CD4-positive, alpha-beta T cell treated with Interleukin-4 for 1 hour (primary cell): ENCODE results near the gene TSPYL1.
"Not testable (repeated sequence)": the region's sequence is repeated elsewhere in the genome, so short reads cannot be mapped to it uniquely, and the experiment has no call there.

Experiments
- DNase-seq, 2 donors: peaks; one replicate each; pipeline ENCODE4 v3.0.0-alpha.2; 2020 to 2022

Gene TSPYL1

DNA sequence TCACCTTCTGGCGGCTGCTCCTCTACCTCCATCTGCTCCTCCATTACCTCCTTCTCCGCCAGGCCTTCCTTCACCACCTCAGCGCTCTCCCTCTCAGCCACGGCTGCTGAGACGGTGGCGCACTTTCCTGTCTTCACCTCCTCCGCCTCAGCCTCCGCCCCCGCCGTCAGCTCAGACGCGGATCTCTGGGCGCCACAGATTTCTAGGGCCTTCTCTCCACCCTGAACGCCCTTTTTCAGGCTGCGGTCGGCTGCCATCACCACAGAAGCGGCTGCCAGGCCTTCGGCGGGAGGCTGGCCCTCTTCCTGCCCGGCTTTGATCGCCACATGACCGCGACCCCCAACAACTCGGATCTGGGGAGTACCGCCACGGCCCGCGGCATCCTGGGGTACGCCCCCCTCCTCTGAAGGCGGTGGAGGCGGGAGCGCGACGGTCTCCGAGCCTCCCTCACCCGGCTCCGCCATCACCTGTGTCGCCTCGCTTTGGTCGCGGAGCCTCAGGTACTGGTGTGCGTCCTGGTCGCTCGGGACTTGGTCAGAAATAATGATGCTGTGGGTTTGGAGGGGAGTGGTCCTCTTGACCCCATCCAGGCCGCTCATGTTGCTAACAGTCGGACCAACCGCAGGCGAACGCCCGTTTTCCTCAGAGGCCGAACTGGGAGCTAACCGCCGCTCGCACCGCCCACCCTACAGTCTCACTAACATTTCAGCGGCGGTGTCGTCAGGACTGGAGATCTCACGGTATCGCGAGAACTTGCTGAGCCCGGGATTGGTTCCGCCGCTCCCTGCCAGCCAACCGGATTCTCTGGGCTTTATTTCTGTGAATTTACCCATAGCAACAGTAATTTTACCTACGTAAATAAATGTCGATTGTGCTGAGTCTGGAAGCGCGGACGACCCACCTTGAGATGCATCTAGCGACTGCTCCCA, at the start of gene TSPYL1:
Gene TSPYL1 (minus strand): TSS at position 699 of the 929 bp plus-strand sequence. CDS start 100 bp downstream, at position 599.
- DNase-seq = peak; percentile 97 to 98

DNA sequence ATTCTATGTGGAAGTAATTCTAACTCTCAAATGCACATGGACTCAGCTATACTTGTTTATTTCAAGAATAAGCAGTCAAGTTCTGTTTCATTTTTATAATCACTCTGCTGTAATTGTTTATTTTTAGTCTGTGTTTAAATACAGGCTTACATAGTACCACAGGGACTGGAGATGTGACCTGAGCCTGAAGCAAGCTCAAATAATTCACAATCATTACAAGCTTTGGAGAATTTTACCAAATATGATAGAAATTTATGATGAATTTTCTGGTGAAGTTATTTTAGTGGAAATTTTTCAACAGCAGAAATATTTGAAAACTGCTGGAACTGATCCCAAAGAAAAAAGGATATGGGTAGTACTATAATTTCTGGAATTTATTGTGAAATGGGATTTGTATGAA, 49.4 kb upstream of the TSPYL1 start:
- DNase-seq = no peak

DNA sequence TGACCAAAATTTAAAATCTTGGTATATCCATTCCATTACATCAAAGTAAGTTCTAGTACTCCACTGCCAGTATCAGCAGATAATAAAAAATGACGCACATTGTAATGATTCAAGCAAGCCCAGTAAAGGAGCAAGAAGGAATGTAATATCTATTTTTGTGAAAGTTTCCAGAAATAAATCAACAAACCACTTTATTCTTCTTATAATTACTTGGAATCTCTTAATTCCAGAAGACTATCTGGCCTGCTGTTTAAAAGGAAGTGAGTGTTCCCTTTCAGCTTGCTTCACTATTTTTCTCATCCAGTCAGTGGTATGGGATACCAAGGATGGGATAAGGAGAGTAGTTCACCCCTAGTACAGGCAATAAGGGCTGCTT, 48.8 kb upstream of the TSPYL1 start:
- no peak for DNase-seq

DNA sequence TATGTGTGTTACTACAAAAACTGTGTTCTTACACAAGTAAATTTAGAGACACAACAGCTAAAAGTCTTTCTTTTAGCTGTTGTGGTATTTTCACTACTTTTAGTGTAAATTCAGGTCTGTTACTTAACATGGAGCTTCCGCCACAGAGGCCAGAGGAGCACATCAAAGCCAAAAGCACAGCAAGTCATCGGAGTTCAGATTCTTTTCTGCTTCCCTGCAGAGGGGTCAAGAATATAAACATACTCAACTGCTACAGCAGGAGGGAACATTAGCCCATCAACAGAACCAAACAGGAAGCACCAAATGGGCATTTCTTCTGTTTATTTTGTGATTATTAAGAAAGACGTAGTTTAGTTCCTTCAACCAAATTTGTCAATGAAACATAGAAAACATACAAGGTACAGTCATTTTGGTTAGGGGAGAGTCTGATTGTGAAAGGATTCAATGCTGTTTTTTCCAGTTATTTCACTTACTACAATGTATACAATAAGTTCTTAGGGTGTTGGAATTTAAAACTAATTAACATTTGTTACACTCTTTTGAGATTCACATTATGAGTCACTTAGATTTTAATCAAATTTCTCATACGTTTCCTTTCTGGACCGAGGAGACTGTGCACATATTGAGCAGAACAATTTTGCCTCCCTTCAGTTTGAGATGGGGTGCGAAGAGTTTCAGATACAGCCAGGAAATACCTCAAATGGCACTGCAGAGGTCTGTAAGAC, 48.2 kb upstream of the TSPYL1 start:
- no peak for DNase-seq

DNA sequence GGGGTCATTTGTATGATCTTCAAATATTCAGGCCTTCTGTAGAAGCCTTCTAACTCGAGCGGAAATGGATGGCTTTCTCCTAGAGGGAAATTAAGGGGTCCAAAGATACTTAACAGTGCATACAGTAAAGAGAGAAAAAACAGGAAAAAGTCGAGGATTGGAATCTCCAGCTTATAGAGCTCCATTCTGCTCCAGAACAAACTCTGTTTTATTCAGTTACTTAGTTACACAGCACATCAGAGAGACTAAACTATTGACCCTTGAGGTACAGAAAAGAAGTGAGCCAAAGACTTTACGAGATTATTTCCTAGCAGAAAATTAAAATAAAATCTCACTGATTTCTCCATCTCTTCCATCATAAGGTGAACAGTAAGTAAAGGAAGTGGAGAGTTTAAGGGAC, 47.3 kb upstream of the TSPYL1 start:
- no peak for DNase-seq

DNA sequence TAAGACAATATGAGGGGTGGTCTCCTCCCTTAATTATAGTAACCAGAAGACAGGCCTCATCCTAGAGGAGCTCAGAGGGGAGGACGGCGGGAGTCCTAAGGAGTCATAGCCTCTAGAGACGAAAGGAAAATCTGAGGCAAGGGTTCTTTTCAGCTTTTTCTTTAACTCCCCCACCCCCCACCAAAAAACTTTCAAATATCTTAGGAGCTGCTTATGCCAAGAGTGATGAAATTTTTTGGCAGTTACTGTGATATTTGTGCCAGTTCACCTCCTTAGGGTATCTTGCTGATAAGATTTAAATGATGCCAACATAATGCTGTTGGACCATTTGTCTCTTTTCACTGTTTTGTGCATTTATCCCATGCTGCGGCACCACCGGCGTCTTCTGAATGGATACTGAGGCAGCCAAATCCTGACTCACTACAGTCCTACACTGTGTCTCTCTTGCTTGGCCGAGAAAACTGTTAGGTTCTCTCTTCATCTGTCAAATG, 46.5 kb upstream of the TSPYL1 start:
- no peak for DNase-seq

DNA sequence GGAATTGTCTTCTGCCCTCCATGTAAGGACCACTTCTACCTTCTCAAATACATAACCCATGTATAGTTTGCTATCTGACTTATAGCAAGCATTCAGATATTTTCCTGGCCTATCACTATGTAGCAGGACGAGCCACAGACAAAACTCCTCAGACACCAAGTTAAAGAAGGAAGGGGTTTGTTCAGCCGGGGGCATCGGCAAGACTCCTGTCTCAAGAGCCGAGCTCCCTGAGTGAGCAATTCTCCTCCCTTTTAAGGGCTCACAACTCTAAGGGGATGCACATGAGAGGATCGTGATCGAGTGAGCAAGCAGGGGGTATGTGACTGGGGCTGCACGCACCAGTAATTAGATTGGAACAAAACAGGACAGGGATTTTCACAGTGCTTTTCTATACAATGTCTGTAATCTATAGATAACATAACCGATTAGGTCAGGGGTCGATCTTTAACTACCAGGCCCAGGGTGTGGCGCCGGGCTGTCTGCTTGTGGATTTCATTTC, 46.0 kb upstream of the TSPYL1 start:
- not testable (repeated sequence) for DNase-seq

DNA sequence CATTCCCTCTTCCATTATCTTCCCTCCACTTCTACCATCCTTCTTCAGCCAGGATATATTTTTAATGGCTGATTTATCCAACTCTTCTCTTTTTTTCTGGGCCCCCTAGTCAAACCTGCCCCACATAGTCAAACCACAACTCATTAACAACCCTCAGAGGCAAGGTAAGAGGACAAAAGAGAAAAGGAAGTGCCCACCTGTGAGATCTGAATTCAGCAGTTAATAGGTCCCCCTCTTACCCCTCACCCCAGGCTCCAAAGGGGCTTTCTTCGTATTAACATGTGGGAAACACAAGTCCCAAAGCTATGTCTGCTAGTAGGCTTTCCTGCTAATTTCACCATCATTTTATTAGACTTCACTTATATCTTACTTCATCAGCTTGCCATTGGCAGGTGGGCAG, 44.1 kb upstream of the TSPYL1 start:
- DNase-seq = no peak

DNA sequence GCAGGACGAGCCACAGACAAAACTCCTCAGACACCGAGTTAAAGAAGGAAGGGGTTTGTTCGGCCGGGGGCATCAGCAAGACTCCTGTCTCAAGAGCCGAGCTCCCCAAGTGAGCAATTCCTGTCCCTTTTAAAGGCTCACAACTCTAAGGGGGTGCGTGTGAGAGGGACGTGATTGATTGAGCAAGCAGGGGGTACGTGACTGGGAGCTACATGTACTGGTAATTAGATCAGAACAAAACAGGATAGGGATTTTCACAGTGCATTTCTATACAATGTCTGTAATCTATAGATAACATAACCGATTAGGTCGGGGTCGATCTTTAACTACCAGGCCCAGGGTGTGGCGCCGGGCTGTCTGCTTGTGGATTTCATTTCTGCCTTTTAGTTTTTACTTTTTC, 42.2 kb upstream of the TSPYL1 start:
- not testable (repeated sequence) for DNase-seq

DNA sequence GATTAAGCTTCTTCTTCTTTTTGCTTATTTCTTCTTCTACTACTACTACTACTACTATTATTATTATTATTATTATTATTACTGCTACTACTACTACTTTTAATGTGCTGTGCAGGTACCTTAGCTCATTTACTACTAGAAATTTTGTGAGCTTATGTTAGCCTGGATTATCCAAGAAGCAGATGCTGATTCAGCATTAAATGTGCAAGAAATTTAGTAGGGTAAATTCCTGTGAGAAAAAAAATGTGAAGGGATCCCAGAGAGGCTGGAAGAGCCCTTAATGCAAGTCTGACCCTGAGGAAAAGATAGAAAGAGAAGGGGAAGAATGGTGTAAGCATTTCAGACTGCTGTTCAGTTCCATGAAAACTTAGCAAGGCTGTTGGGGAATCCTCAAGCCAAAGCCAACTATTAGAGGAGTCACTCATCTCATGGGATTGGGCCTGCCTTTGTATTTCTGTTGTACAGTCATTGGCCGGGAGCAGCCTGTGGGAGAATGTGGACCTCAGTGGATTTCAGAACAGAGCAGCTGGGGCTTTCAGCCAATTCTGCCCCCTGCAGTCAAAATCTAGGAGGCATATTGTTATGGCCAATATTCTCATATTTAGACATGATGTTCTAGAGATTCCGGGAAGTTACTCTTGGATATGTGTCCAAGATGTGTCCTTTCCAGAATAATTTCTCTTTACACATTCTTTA, 37.2 kb upstream of the TSPYL1 start:
- no peak for DNase-seq

DNA sequence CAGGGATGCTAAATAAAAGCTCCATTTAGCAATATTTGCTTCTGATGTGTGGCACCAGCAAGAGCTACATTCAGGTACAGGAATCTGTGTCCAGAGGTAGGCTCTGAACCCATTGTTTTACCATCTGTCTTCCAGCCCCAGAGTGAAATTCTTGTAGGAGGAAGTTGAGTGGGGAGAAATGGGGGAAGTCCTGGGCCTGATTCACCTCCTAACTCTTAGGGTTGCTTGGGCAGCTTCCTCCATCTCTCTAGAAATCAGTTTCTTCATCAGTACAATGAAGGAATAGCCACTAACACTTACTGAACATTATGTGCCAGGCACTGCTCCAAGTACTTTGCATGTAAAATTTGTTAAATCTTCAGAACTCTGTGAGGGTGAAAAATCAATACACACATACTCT, 35.1 kb upstream of the TSPYL1 start:
- peak in 1 of 2 donors; percentile 29 for DNase-seq

DNA sequence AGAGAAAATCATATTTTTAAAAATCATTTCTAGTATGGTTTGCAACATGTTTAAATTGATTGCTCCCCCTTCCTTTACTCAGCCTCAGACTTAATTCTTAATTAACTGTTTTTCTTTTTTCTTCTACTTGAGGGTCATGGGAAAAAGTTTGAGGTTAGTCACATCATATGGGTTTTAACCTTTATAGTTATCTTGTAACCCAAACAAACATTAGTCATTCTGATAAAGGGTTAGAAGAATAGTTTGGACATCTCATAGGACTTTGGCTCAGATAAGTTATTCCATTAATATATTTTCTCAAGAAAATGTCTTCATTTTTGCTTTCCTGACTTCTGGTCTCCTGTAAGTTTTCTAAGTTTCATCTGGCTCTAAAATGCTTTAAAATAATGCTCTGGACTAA, 34.5 kb upstream of the TSPYL1 start:
- DNase-seq = no peak

DNA sequence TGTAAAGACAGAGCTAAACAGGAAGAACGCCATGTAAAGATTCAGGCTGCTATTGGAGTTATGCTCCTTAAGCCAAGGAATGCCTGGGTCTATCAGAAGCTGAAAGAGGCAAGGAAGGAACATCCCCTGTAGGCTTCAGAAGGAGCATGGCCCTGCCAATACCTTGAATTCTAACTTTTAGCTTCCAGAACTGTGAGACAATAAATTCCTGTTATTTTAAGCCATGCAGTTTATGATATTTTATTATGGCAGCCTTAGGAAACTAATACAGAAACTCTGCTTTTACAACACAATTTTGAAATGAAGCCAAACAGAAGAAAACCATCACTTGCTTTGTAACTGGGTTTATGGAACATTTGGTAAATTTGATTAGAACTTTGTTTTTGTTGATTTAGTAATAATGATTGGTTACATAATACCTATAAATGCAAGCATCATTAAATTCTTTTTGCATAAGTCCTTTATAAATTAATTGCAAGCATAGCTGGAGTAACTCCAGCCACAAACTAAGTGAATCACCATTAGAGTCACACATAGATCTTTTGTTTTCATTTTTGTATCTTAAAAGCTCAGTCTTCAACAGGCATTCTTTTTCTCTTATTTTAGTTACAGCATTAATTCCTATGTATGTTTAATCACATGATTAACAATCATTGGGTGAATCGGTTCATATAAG, 33.5 kb upstream of the TSPYL1 start:
- no peak for DNase-seq

DNA sequence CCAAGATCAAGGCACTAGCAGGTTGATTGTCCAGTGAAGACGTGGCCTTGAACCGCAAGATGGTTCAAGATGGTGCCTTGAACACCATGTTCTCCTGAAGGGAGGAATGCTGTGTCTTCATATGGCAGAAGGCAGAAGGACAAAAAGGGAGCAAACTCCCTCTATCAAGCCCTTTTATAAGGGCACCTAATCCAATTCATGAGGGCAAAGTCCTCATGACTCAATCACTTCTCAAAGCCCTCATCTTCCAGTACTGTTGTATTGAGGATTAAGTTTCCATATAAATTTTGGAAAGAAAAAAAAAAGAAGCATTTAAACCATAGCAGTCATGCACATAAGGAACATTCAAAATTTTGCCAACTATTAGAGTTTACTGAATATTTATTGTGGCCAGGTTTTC, 29.9 kb upstream of the TSPYL1 start:
- DNase-seq = no peak

DNA sequence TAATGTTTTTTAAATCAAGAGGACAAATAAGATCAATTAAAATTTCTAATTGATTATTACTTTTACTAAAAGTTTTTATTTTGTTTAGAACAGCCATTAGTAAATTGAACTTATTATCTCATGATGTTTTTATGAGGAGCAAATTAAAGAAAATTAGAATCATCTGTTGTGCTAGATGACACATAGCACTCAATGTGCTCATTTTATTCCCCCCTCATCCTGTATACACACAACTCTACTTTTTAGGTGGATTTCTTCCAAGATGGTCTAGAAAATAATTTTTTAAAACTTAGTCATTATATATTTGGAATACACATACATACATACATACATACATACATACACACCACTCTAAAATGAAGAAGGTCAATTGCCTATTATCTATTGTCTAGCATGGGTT, 29.3 kb upstream of the TSPYL1 start:
- DNase-seq = no peak

DNA sequence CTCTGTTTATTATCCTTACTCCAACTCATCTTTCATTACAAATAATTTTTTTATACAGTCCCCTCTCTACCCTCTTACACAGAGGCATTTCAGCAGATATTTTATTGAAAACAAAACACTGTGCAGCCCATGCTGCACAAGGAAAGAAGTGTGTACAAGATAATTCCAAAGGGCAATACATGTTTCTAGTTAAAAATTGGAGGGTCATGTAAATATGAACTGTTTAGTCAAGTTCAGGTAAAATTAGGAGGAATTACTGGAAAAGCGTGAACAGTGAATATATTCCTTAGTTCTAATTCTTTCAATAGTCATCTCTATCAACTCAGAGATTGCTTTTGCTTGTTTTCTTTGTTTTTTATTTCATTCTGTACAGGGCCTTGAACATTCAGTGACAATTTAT, 27.9 kb upstream of the TSPYL1 start:
- DNase-seq = no peak

DNA sequence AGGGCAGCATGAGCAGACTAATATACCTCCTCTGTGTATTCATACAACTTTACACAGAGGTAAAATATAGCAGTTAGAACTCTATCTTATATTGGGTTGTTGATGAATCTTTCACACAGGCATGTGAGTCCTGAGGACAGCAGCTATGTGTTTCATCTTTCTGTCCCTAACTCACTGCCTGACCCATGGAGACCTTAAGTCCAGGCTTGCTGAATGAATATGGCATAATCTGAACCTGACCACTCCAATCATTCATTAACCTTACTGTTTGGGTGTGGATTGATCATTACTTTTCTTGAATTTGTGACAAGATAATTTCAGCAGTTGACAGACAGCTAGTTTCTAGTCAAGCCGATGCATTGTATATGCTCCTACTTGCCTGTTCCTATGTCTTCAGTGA, 27.3 kb upstream of the TSPYL1 start:
- no peak for DNase-seq

DNA sequence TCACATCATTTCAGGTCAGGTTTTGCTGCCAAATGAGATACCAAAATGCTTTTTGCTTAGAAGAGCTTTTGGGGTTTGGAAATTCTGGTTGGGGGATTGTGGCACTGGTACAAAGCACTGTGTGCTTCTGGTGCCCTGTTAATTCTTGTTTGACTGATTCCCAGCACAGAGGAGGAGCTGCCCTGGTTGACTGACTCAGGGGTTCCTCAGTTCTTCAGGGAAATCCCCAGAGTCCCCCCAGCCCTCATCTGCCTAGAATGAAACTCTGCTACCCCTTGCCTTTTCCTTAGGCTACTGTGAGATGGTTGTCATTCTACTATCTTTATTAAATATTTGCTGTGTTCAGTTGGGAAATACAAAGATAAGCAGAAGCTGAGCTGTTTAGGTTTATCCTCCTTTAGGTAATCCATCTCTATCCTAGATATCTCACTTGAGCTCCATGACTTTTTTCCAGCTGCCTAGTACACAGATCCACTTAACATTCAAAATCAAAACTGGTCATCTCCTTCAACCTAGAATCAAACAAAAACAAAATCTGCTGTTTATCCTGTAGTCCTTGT, 24.9 kb upstream of the TSPYL1 start:
- DNase-seq = no peak

DNA sequence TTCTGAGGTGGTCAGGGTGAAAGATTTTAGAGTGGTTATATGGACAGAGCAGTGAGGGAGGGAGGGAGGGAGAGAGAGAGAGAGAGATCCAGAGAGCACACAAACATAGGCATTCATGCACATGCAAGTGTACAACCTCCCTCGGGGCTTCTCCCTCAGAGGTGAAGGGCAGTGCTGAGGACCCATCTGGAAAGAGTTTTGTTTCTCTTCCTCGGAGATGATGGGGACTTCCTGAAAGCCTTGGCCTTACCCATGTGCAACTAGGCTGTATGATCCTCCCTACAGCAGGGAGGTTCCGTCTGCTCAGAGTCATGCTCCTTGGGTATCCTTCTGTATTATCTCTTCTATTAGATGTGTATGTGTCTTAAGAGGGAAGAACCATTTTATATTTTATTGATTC, 21.4 kb upstream of the TSPYL1 start:
- no peak for DNase-seq

DNA sequence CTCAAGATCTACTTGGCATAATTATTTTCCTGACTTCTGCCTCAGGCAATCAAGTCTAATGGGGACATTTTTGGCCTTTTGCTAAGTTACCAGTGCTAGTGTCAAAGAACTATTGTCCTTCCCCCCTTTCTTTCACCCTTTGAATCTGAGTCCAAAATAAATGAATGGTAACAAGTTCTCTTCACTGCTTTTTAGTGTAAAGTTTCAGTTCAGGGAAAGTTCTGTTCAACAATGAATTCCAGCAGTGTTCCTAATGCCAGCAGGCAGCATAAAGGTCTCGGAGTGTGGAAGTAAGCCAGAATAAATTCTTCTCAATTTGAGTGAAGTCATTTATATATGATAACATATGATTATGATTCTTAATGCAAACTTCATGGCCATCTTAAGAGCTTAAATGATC, 20.8 kb upstream of the TSPYL1 start:
- DNase-seq = no peak

DNA sequence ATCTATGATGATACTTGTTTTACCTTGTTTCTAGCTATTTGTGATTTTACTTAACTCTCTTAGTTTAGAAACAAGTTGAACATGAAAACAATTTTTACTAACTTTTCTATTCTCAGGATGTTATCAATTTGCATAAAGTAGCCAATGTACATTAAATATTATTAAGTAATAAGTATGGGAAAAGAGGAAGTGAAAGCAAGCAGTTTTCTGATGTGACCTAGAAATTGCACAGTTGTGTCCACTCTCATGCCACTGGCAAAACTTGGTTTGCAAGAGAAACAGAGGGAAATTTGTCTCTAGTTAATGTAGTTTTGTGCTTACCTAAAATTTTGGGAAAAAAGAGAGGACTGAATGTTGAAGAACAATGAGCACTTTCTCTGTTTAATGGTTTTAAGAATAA, 19.2 kb upstream of the TSPYL1 start:
- no peak for DNase-seq

DNA sequence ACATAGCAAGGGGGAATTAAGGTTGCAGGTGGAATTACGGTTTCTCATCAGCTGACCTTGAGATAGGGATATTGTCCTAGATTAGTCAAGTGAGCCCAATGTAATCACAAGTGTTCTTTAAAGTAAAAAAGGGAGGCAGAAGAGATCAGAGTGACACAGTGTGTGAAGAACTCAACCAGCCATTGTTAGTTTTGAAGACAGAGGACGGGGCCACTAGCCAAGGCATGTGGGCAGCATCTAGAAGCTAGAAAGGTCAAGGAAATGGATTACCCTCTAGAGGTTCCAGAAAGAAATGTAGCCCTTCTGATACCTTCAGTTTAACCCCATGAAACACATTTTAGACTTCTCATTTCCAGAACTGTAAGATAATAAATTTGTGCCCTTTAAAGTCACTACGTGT, 18.5 kb upstream of the TSPYL1 start:
- DNase-seq = no peak
